Left lung (tissue), 10 donors: ENCODE results near the gene TLR8. TPM values are rescaled to one million over a fixed set of nuclear protein-coding genes. Genes with fewer than 3 reads are reported as not detected.

Experiments
- ATAC-seq: fragments of 200-7000 bp; cut with Tn5 transposase; one replicate; pipeline ENCODE4 v1.9.1; 2020; ENCODE audit warnings: moderate library complexity
- DNase-seq, 4 donors: peaks; one replicate each; pipeline ENCODE4 v3.0.0-alpha.2; 2013 to 2020
- H3K27ac ChIP-seq, 2 donors: fragments of 200-600 bp; sonication (generic) in 1 of 2; one replicate each; pipeline versions ENCODE4 v1.5.0 to v1.8.0; 2020 to 2021
- H3K27me3 ChIP-seq, 2 donors: fragments of 200-600 bp; sonication (generic) in 1 of 2; one replicate each; pipeline versions ENCODE4 v1.5.0 to v1.8.0; 2020 to 2021
- H3K36me3 ChIP-seq, 2 donors: fragments of 200-600 bp; sonication (generic) in 1 of 2; one replicate each; pipeline versions ENCODE4 v1.5.0 to v1.8.0; 2020 to 2021
- H3K4me1 ChIP-seq, 2 donors: fragments of 200-600 bp; one replicate each; pipeline ENCODE4 v1.8.0; 2021
- H3K4me3 ChIP-seq, 2 donors: fragments of 200-600 bp; sonication (generic) in 1 of 2; one replicate each; pipeline versions ENCODE4 v1.5.0 to v1.8.0; 2020 to 2021; ENCODE audit warnings: mild to moderate bottlenecking in 1 of 2
- H3K9me3 ChIP-seq, 2 donors: fragments of 200-600 bp; sonication (generic) in 1 of 2; one replicate each; pipeline versions ENCODE4 v1.5.0 to v1.8.0; 2020 to 2021
- CTCF ChIP-seq, 2 donors: fragments of 200-600 bp; sonication (generic) in 1 of 2; IDR thresholded peaks; one replicate each; pipeline versions ENCODE4 v1.5.0 to v1.8.0; 2021; ENCODE audit warnings: antibody characterized with exemption in 2 of 2
- intact Hi-C, 2 donors: fragments of 100-400 bp; cut with DNase I; formaldehyde crosslinking; loops; one replicate each; pipeline versions ENCODE4 v1.11.2 to v1.14.2; 2022
- polyA plus RNA-seq, 6 donors: library from polyadenylated mRNA; unstranded; fragments of 120-200 nt; gene quantifications; one replicate each; pipeline ENCODE4 v1.2.1, GENCODE V29; 2013; ENCODE audit not compliant: insufficient read length in 6 of 6
- total RNA-seq, 2 donors: library from RNA; stranded (reverse); fragmentation: NEBNext Ultra II Directional; extraction: Animal tissue kit (Norgen Biotek cat#: 25700); gene quantifications; one replicate each; pipeline ENCODE4 v1.2.1, GENCODE V29; 2021
- donor health status: DM: no; HTN: yes; CAD: no.
- donor health status: DM: no; HTN: no; CAD: no.

The TLR8 gene
- total and polyA plus RNA-seq, 8 donors: 0.31 to 24.6 (median 0.53) TPM

- peak; percentile 92 for ATAC-seq
- Histone ChIP-seq H3K9me3 (no peaks in the 10 kb centered on the region), H3K4me1 (peaks cover 6 to 33% of the 10 kb centered on the region in 2 donors), H3K27me3 (no peaks in the 10 kb centered on the region), H3K36me3 (no peaks in the 10 kb centered on the region), H3K4me3 (no peak overlapping the region), H3K27ac (peak overlapping the region; percentile 58)
- intact Hi-C loops: loop anchor here in 1 of 2 donors (5.0 kb wide), 1 partner anchor 540 kb away; no protein-coding TSS in a partner anchor
- peak in 3 of 4 donors; percentile 36 to 65 (median 62) for DNase-seq
- peak; percentile 85 to 97 for TF ChIP-seq CTCF (IDR thresholded peaks at IDR 0.05)
These were observed 40.6 kb downstream of the TLR8 start for GRCh38 chrX:12946838-12947544.

- no peak for TF ChIP-seq CTCF (IDR thresholded peaks at IDR 0.05)
- Histone ChIP-seq H3K4me3 (no peak overlapping the region), H3K27me3 (no peaks in the 10 kb centered on the region), H3K36me3 (no peaks in the 10 kb centered on the region), H3K27ac (peak overlapping the region; percentile 58), H3K4me1 (peaks cover 6 to 33% of the 10 kb centered on the region in 2 donors), H3K9me3 (no peaks in the 10 kb centered on the region)
- ATAC-seq (no peak), DNase-seq (no peak)
- intact Hi-C loops: loop anchor here in 1 of 2 donors (5.0 kb wide), 1 partner anchor 540 kb away; no protein-coding TSS in a partner anchor
These were observed 41.3 kb downstream of the TLR8 start for GRCh38 chrX:12947545-12948235.

GRCh38 chrX:12948495-12948894, 42.1 kb downstream of the TLR8 start:
- Histone ChIP-seq H3K4me3 (no peak overlapping the region), H3K36me3 (no peaks in the 10 kb centered on the region), H3K4me1 (peaks cover 6 to 33% of the 10 kb centered on the region in 2 donors), H3K27ac (no peak overlapping the region), H3K27me3 (no peaks in the 10 kb centered on the region), H3K9me3 (no peaks in the 10 kb centered on the region)
- ATAC-seq (no peak), DNase-seq (no peak)
- intact Hi-C loops: loop anchor here in 1 of 2 donors (5.0 kb wide), 1 partner anchor 539 kb away; no protein-coding TSS in a partner anchor
- TF ChIP-seq CTCF (IDR thresholded peaks at IDR 0.05): no peak

- Histone ChIP-seq H3K9me3 (no peaks in the 10 kb centered on the region), H3K27me3 (no peaks in the 10 kb centered on the region), H3K36me3 (no peaks in the 10 kb centered on the region), H3K4me3 (no peak overlapping the region), H3K27ac (peak overlapping the region; percentile 77), H3K4me1 (peaks cover 6 to 36% of the 10 kb centered on the region in 2 donors)
- DNase-seq (no peak), ATAC-seq (no peak)
- intact Hi-C loops: loop anchor here in 1 of 2 donors (5.0 kb wide), 1 partner anchor 538 kb away; no protein-coding TSS in a partner anchor
- no peak for TF ChIP-seq CTCF (IDR thresholded peaks at IDR 0.05)
These were observed 42.9 kb downstream of the TLR8 start for GRCh38 chrX:12949205-12949926.
